ENCODE measurements around the gene TAS2R50.

TAS2R50 gene

DNA sequence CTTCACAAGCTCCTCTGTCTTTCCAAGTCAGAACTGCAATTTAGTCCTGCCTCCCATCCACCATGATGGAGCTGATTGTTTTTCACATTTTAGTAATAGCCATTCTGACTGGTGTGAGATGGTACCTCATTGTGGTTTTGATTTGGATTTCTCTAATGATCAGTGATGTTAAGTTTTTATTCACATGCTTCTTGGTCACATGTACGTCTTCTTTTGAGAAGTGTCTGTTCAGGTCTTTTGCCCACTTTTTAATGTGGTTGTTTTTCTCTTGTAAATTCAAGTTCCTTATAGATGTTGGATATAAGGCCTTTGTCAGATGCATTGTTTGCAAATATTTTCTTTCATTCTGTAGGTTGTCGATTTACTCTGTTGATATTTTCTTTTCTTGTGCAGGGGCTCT is 43.5 kb downstream of the TAS2R50 start:
- no peak for FAIRE-seq

DNA sequence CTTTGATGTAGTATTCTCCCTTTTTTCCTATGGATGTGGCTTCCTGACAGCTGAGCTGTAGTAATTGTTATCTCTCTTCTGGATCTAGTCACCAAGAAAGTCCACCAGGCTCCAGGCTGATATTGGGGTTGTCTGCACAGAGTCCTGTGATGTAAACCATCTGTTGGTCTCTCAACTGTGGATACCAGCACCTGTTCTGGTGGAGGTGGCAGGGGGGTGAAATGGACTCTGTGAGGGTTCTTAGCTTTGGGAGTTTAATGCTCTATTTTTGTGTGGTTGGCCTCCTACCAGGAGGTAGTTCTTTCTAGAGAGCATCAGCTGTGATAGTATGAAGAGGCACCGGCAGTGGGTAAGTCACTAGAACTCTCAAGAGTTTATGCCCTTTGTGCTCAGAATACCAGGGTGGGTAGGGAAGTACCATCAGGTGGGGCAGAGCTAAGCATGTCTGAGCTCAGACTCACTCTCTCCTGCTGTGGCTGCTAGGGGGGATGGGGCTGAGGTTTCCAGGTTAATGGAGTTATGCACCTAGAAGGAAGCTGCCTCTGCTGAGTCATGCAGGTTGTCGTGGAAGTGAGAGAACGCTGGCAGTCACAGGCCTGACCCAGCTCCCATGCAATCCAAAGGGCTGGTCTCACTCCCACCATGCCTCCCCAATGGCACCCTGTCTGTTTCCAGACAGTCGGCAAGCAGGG is 44.6 kb downstream of the TAS2R50 start:
- no peak for FAIRE-seq

DNA sequence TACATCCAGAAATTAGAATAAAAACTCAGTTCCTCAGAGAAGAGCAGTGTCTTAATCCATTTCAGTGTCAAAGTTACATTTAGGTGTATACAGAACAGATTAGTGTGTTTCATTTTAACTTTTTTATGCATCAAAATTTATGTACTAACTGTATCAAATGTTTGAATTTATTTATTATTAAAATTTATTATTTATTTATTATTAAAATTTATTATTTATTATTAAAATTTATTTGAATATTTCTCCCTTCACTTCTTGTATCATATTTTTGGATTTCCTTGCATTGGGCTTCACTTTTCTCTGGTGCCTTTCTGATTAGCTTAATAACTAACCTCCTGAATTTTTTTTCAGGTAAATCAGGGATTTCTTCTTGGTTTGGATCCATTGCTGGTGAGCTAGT is 45.3 kb downstream of the TAS2R50 start:
- peak; percentile 21 for FAIRE-seq

DNA sequence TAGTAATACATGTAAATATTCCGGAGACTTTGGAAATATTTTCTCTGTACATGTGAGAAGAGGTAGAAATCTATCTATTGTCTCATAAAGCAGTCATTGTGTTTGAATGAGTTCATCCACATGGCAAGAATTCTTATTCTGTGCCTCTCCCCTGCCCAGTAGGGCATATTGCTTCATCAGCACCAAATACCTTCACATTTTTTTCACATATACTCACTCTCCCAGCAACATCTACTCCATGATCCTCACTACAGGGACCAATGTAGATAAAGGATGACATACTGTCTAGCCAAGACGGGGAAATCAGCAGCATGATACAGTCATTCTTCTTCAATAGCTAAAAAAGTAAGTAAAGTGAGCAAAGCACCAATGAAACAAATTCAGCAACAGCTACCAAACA is 46.3 kb downstream of the TAS2R50 start:
- no peak for FAIRE-seq

DNA sequence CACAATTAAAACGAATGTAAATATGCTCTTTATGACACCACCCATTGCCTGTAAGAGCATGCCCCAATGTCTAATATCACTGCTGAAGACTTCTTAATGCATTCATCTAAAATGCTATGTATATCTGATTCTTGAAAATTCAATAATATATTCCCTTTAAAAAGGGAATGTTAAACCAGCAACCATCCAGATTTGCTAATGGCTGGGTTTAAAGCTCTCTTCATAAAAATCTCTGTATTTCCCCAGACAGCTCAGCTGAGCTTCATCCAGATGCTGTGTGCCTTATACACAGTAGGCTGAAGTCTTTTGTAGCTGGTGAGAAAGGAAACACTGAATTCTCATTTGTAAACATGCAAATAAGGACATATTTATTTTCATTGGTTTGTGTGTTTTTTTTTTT is 47.5 kb downstream of the TAS2R50 start, which contains the start of gene TAS2R14:
Gene TAS2R14, minus strand, starts transcription at position 101 of the 400 bp plus-strand sequence. Its CDS starts 56 bp downstream, at position 45.
- no peak for FAIRE-seq

DNA sequence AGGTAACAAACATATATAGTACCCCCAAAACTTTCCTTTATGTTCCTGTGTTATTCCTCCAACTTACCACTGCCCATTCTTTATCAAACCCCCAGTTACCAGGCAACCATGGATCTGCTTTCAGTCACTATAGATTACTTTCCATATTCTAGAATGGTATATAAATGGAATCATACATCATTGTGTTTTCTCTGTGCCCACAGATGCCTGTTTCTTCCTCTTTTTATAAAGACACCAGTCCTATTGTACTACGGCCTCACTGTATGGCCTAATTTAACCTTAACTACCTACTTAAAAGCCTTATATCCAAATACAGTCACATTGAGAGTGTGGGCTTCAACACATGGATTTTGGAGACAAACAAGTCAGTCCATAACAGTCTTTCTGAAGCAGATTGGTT is 50.2 kb downstream of the TAS2R50 start:
- no peak for FAIRE-seq
